Urinary bladder (tissue), 4 donors: Measurements from ENCODE around the gene AKTIP. TPM values are rescaled to one million over a fixed set of nuclear protein-coding genes. Genes with fewer than 3 reads are reported as not detected.
A peak's percentile ranks its signal among the peaks of the same experiment; 100 is the strongest.
"Not testable (repeated sequence)": the region's sequence is repeated elsewhere in the genome, so short reads cannot be mapped to it uniquely, and the experiment has no call there.

Experiments used
- DNase-seq: peaks from one replicate; pipeline ENCODE4 v3.0.0-alpha.2; 2015; ENCODE audit errors: extremely low spot score
- H3K27ac ChIP-seq: one replicate; pipeline ENCODE4 v1.5.1; 2013; ENCODE audit warnings: low read depth, mild to moderate bottlenecking, moderate library complexity
- H3K36me3 ChIP-seq: one replicate; pipeline ENCODE4 v1.6.1; 2013; ENCODE audit warnings: mild to moderate bottlenecking, moderate library complexity; ENCODE audit not compliant: insufficient read depth
- H3K4me1 ChIP-seq: one replicate; pipeline ENCODE4 v1.6.1; 2013; ENCODE audit warnings: mild to moderate bottlenecking, moderate library complexity; ENCODE audit not compliant: insufficient read depth
- H3K4me3 ChIP-seq: one replicate; pipeline ENCODE4 v1.5.1; 2013; ENCODE audit warnings: low read depth, low read length
- WGBS: extraction: QIAGEN DNeasy Blood & Tissue Kit; methylation state at CpG from one replicate; pipeline ENCODE4 v1.1.7; 2013; 5-methylcytosine and 5-hydroxymethylcytosine counted together
- polyA plus RNA-seq: library from polyadenylated mRNA; stranded (reverse); fragments of 200-250 nt; gene quantifications from one replicate; pipeline ENCODE4 v1.2.3, GENCODE V29; 2013
- total RNA-seq: library from RNA; depleted of rRNA; stranded (reverse); fragments of >200 nt; gene quantifications from one replicate; pipeline ENCODE4 v1.2.3, GENCODE V29; 2014
- donor health status: healthy with polysubstance abuse.
- donor health status: healthy.

AKTIP gene
- total RNA-seq (45.1 TPM), polyA plus RNA-seq (35.9 TPM)

GRCh38 chr16:53502331-53503269 is at the start of gene AKTIP:
AKTIP (minus strand) TSS chr16:53503209; CDS start chr16:53500259, 2,950 bp downstream.
- H3K27ac ChIP-seq = peak within 1 kb of the TSS; percentile 92
- H3K4me1 ChIP-seq = peaks cover 2% of the 10 kb centered on the region
- peak within 1 kb of the TSS; percentile 91 for H3K4me3 ChIP-seq
- WGBS = under 1% methylated on average over 76 of the region's 76 CpGs
- H3K36me3 ChIP-seq = no peaks in the 10 kb centered on the region
- no peak for DNase-seq

GRCh38 chr16:53549970-53550690 is 47.1 kb upstream of the AKTIP start:
- peak; percentile 85 for DNase-seq
- H3K36me3 ChIP-seq = no peaks in the 10 kb centered on the region
- H3K4me1 ChIP-seq = no peaks in the 10 kb centered on the region
- no peak overlapping the region for H3K4me3 ChIP-seq
- WGBS = 17% methylated on average over 18 of the region's 18 CpGs
- no peak overlapping the region for H3K27ac ChIP-seq

GRCh38 chr16:53546988-53547391 is 44.0 kb upstream of the AKTIP start:
- Histone ChIP-seq H3K4me1 (no peaks in the 10 kb centered on the region), H3K27ac (no peak overlapping the region), H3K36me3 (no peaks in the 10 kb centered on the region), H3K4me3 (no peak overlapping the region)
- 54% methylated on average over 4 of the region's 4 CpGs for WGBS
- DNase-seq = no peak

GRCh38 chr16:53545433-53545832 is 42.4 kb upstream of the AKTIP start:
- no peaks in the 10 kb centered on the region for H3K4me1 ChIP-seq
- DNase-seq = no peak
- 43% methylated on average over 9 of the region's 9 CpGs for WGBS
- H3K36me3 ChIP-seq = no peaks in the 10 kb centered on the region
- H3K27ac ChIP-seq = no peak overlapping the region
- no peak overlapping the region for H3K4me3 ChIP-seq

GRCh38 chr16:53542283-53542682 is 39.3 kb upstream of the AKTIP start:
- Histone ChIP-seq H3K4me1 (no peaks in the 10 kb centered on the region), H3K27ac (no peak overlapping the region), H3K36me3 (no peaks in the 10 kb centered on the region), H3K4me3 (no peak overlapping the region)
- WGBS = 51% methylated on average over 21 of the region's 21 CpGs
- DNase-seq = no peak

GRCh38 chr16:53541326-53541725 is 38.3 kb upstream of the AKTIP start:
- no peak overlapping the region for H3K27ac ChIP-seq
- no peaks in the 10 kb centered on the region for H3K36me3 ChIP-seq
- no peak overlapping the region for H3K4me3 ChIP-seq
- DNase-seq = no peak
- H3K4me1 ChIP-seq = no peaks in the 10 kb centered on the region
- 80% methylated on average over 9 of the region's 9 CpGs for WGBS

GRCh38 chr16:53539759-53540718 is 37.0 kb upstream of the AKTIP start:
- H3K4me1 ChIP-seq, DNase-seq, H3K4me3 ChIP-seq, H3K27ac ChIP-seq, H3K36me3 ChIP-seq: not testable (repeated sequence)
- WGBS = 77% methylated on average over 13 of the region's 13 CpGs

GRCh38 chr16:53539346-53539745 is 36.3 kb upstream of the AKTIP start:
- 93% methylated on average over 25 of the region's 27 CpGs for WGBS
- H3K36me3 ChIP-seq, H3K4me1 ChIP-seq, DNase-seq, H3K27ac ChIP-seq, H3K4me3 ChIP-seq: not testable (repeated sequence)

GRCh38 chr16:53537626-53538025 is 34.6 kb upstream of the AKTIP start:
- H3K27ac ChIP-seq = no peak overlapping the region
- H3K4me3 ChIP-seq = no peak overlapping the region
- no peak for DNase-seq
- 85% methylated on average over 5 of the region's 5 CpGs for WGBS
- H3K4me1 ChIP-seq = no peaks in the 10 kb centered on the region
- no peaks in the 10 kb centered on the region for H3K36me3 ChIP-seq

GRCh38 chr16:53534206-53534605 is 31.2 kb upstream of the AKTIP start:
- WGBS = 79% methylated on average over 2 of the region's 2 CpGs
- DNase-seq = no peak
- Histone ChIP-seq H3K4me1 (no peaks in the 10 kb centered on the region), H3K36me3 (no peaks in the 10 kb centered on the region), H3K27ac (no peak overlapping the region), H3K4me3 (no peak overlapping the region)

GRCh38 chr16:53530741-53531140 is 27.7 kb upstream of the AKTIP start:
- WGBS = 75% methylated on average over 1 of the region's 1 CpG

GRCh38 chr16:53530046-53530445 is 27.0 kb upstream of the AKTIP start:
- H3K27ac ChIP-seq = no peak overlapping the region

More at GRCh38 chr16:53530741-53531140, 27.7 kb upstream of the AKTIP start:
- H3K27ac ChIP-seq = no peak overlapping the region
- no peaks in the 10 kb centered on the region for H3K4me1 ChIP-seq
- H3K4me3 ChIP-seq = no peak overlapping the region
- H3K36me3 ChIP-seq = no peaks in the 10 kb centered on the region
- DNase-seq = no peak

GRCh38 chr16:53529513-53529912 is 26.5 kb upstream of the AKTIP start:
- 81% methylated on average over 14 of the region's 14 CpGs for WGBS
- DNase-seq = no peak

More at GRCh38 chr16:53530046-53530445, 27.0 kb upstream of the AKTIP start:
- H3K4me3 ChIP-seq = no peak overlapping the region
- no peaks in the 10 kb centered on the region for H3K36me3 ChIP-seq
- 47% methylated on average over 10 of the region's 10 CpGs for WGBS
- no peak for DNase-seq
- H3K4me1 ChIP-seq = no peaks in the 10 kb centered on the region

More at GRCh38 chr16:53529513-53529912, 26.5 kb upstream of the AKTIP start:
- no peak overlapping the region for H3K4me3 ChIP-seq
- H3K4me1 ChIP-seq = no peaks in the 10 kb centered on the region
- H3K36me3 ChIP-seq = no peaks in the 10 kb centered on the region
- H3K27ac ChIP-seq = no peak overlapping the region
